Iris pigment epithelial cell (primary cell): Measurements from ENCODE around the gene MGAT5.

Source experiments
- DNase-seq: peaks from one replicate; pipeline ENCODE4 v3.0.0-alpha.2; 2011; ENCODE audit warnings: low read depth

The MGAT5 gene

GRCh38 chr2:134398300-134398699 is 144.4 kb downstream of the MGAT5 start:
- DNase-seq, result peak; percentile 94

GRCh38 chr2:134399096-134399495 is 145.2 kb downstream of the MGAT5 start:
- peak; percentile 85 for DNase-seq

- peak; percentile 54 for DNase-seq
These were observed 147.2 kb downstream of the MGAT5 start for GRCh38 chr2:134401081-134401497.

GRCh38 chr2:134401789-134402188 is 147.9 kb downstream of the MGAT5 start:
- no peak for DNase-seq

- DNase-seq, result peak; percentile 55
These were observed 148.5 kb downstream of the MGAT5 start for GRCh38 chr2:134402410-134402809.

GRCh38 chr2:134405611-134406081 is 151.8 kb downstream of the MGAT5 start:
- DNase-seq, result peak; percentile 50

GRCh38 chr2:134406311-134406710 is 152.4 kb downstream of the MGAT5 start:
- DNase-seq, result no peak

- DNase-seq, result no peak
These were observed 152.9 kb downstream of the MGAT5 start for GRCh38 chr2:134406736-134407135.

GRCh38 chr2:134407154-134407890 is 153.4 kb downstream of the MGAT5 start:
- no peak for DNase-seq

GRCh38 chr2:134408386-134408785 is 154.5 kb downstream of the MGAT5 start:
- DNase-seq, result peak; percentile 49

- peak; percentile 61 for DNase-seq
These were observed 154.9 kb downstream of the MGAT5 start for GRCh38 chr2:134408791-134409190.

GRCh38 chr2:134410006-134410405 is 156.1 kb downstream of the MGAT5 start:
- DNase-seq, result no peak

GRCh38 chr2:134410831-134411231 is 157.0 kb downstream of the MGAT5 start:
- DNase-seq, result peak; percentile 65

- DNase-seq, result no peak
These were observed 157.5 kb downstream of the MGAT5 start for GRCh38 chr2:134411279-134411827.

GRCh38 chr2:134411828-134412638 is 158.2 kb downstream of the MGAT5 start:
- DNase-seq, result peak; percentile 88

- no peak for DNase-seq
These were observed 158.7 kb downstream of the MGAT5 start for GRCh38 chr2:134412639-134412999.

- DNase-seq, result peak; percentile 70
These were observed 159.6 kb downstream of the MGAT5 start for GRCh38 chr2:134413430-134413829.

GRCh38 chr2:134413912-134414311 is 160.0 kb downstream of the MGAT5 start:
- DNase-seq, result no peak

GRCh38 chr2:134416018-134416417 is 162.1 kb downstream of the MGAT5 start:
- no peak for DNase-seq

- no peak for DNase-seq
These were observed 162.8 kb downstream of the MGAT5 start for GRCh38 chr2:134416637-134417036.

- no peak for DNase-seq
These were observed 164.2 kb downstream of the MGAT5 start for GRCh38 chr2:134417968-134418582.

- DNase-seq, result no peak
These were observed 166.4 kb downstream of the MGAT5 start for GRCh38 chr2:134420259-134420658.
